HCT116 (cell line): Measurements from ENCODE around the gene FOXN3.

Experiments used
- CBX3 ChIP-seq: IDR thresholded peaks from 2 replicates; pipeline ENCODE4 v1.6.1; 2012; ENCODE audit warnings: low read depth
- CEBPB ChIP-seq: IDR thresholded peaks from 2 replicates; pipeline ENCODE4 v1.6.1; 2012; ENCODE audit warnings: low read depth
- CTCF ChIP-seq, 3 experiments: fragments of 200-600 bp in 1 of 3; sonication (generic) in 1 of 3; IDR thresholded peaks in 2 of 3; conservative IDR thresholded peaks in 1 of 3; 2 replicates each; pipeline ENCODE4 v1.5.1; 2012 to 2017; ENCODE audit warnings: low read depth in 2 of 3, low read length in 2 of 3, antibody characterized with exemption in 1 of 3, borderline replicate concordance in 1 of 3, control low read depth in 1 of 3, mild to moderate bottlenecking in 1 of 3, mixed read lengths in 1 of 3, mixed run types in 1 of 3, moderate library complexity in 1 of 3; ENCODE audit not compliant: insufficient read depth in 1 of 3
- EZH2 ChIP-seq: fragments of 200-600 bp; sonication (generic); IDR thresholded peaks from 2 replicates; pipeline ENCODE4 v1.6.1; 2017; ENCODE audit warnings: antibody characterized with exemption, mixed run types
- MAX ChIP-seq: IDR thresholded peaks from 2 replicates; pipeline ENCODE4 v1.6.1; 2012
- YY1 ChIP-seq: IDR thresholded peaks from 2 replicates; pipeline ENCODE4 v1.6.1; 2011; ENCODE audit warnings: low read length, low read depth, moderate library complexity, mild to moderate bottlenecking; ENCODE audit not compliant: insufficient replicate concordance; ENCODE audit errors: extremely low read depth
- ZBTB33 ChIP-seq: IDR thresholded peaks from 2 replicates; pipeline ENCODE4 v1.6.1; 2011; ENCODE audit warnings: mild to moderate bottlenecking, low read length, moderate library complexity; ENCODE audit not compliant: insufficient replicate concordance; ENCODE audit errors: extremely low read depth
- ZFX ChIP-seq: fragments of 450-650 bp; IDR thresholded peaks from 2 replicates; pipeline ENCODE4 v1.6.1; 2017

GRCh38 chr14:89344920-89345254 lies 72.1 kb downstream of the FOXN3 start:
- TF ChIP-seq MAX (no peak), CTCF (IDR thresholded peaks at IDR 0.05 in 2 of 3, conservative IDR thresholded peaks at IDR 0.05 in 1 of 3; ENCODE audit: borderline replicate concordance in 1 of 3, insufficient read depth in 1 of 3, low read depth in 2 of 3, low read length in 2 of 3) (no peak), ZFX (no peak), EZH2 (no peak), YY1 (no peak), CBX3 (no peak), ZBTB33 (no peak), CEBPB (no peak)
